GM20000 (cell line): ENCODE results near the gene USP40.

Source experiments
- DNase-seq: peaks from one replicate; pipeline ENCODE4 v3.0.0; 2012; ENCODE audit warnings: low spot score
- CTCF ChIP-seq: IDR thresholded peaks from 2 replicates; pipeline ENCODE4 v1.5.1; 2012; ENCODE audit warnings: mild to moderate bottlenecking, control low read depth; ENCODE audit errors: extremely low read depth, missing control alignments

The USP40 gene

GRCh38 chr2:233446121-233446520 lies 120.5 kb downstream of the USP40 start:
- no peak for TF ChIP-seq CTCF
- DNase-seq, result no peak

- DNase-seq, result no peak
Observed at GRCh38 chr2:233445152-233445830, 121.3 kb downstream of the USP40 start.

GRCh38 chr2:233444501-233444900 lies 122.1 kb downstream of the USP40 start:
- no peak for DNase-seq
- TF ChIP-seq CTCF, result no peak

More at GRCh38 chr2:233445152-233445830, 121.3 kb downstream of the USP40 start:
- no peak for TF ChIP-seq CTCF

GRCh38 chr2:233443511-233444183 lies 122.9 kb downstream of the USP40 start:
- peak; percentile 92 for DNase-seq
- TF ChIP-seq CTCF, result peak; percentile 60

GRCh38 chr2:233442028-233442310 lies 124.6 kb downstream of the USP40 start:
- DNase-seq, result no peak

GRCh38 chr2:233441161-233442027 lies 125.2 kb downstream of the USP40 start:
- TF ChIP-seq CTCF, result no peak
- DNase-seq, result no peak

More at GRCh38 chr2:233442028-233442310, 124.6 kb downstream of the USP40 start:
- TF ChIP-seq CTCF, result no peak

GRCh38 chr2:233440714-233441113 lies 125.9 kb downstream of the USP40 start:
- TF ChIP-seq CTCF, result no peak
- no peak for DNase-seq
